ENCODE results near the gene SUCNR1. TPM values are rescaled to one million over a fixed set of nuclear protein-coding genes. Genes with fewer than 3 reads are reported as not detected.

Gene SUCNR1
- total RNA-seq (ENCODE audit: unreplicated experiment) = not detected
- long read RNA-seq = 0 reads

GRCh38 chr3:151873398-151873797 is at the start of gene SUCNR1:
TSS of gene SUCNR1 (plus strand) at chr3:151873643. CDS start at chr3:151879893, 6,250 bp downstream.
- H3K4me1 Mint-ChIP-seq (ENCODE audit: low read depth, unreplicated experiment) = no peaks in the 10 kb centered on the region
- H3K9me3 Mint-ChIP-seq (ENCODE audit: unreplicated experiment) = no peaks in the 10 kb centered on the region
- H3K27ac Mint-ChIP-seq (ENCODE audit: unreplicated experiment) = no peak within 1 kb of the TSS
- no peaks in the 10 kb centered on the region for H3K27me3 Mint-ChIP-seq (ENCODE audit: unreplicated experiment)
- no peaks in the 10 kb centered on the region for H3K36me3 Mint-ChIP-seq (ENCODE audit: unreplicated experiment)
- no peak for DNase-seq
- no peak within 1 kb of the TSS for H3K4me3 Mint-ChIP-seq (ENCODE audit: unreplicated experiment)
- no peak for TF ChIP-seq CTCF (IDR thresholded peaks at IDR 0.05; ENCODE audit: partially characterized antibody, unreplicated experiment)

GRCh38 chr3:151827816-151828215 is 45.6 kb upstream of the SUCNR1 start:
- Mint-ChIP-seq H3K27me3 (ENCODE audit: unreplicated experiment) (no peaks in the 10 kb centered on the region), H3K27ac (ENCODE audit: unreplicated experiment) (no peak overlapping the region)

GRCh38 chr3:151835751-151836525 is 37.5 kb upstream of the SUCNR1 start:
- DNase-seq = no peak
- TF ChIP-seq CTCF (IDR thresholded peaks at IDR 0.05; ENCODE audit: partially characterized antibody, unreplicated experiment) = no peak

More at GRCh38 chr3:151827816-151828215, 45.6 kb upstream of the SUCNR1 start:
- DNase-seq = no peak
- no peaks in the 10 kb centered on the region for H3K9me3 Mint-ChIP-seq (ENCODE audit: unreplicated experiment)
- TF ChIP-seq CTCF (IDR thresholded peaks at IDR 0.05; ENCODE audit: partially characterized antibody, unreplicated experiment) = no peak
- no peaks in the 10 kb centered on the region for H3K4me1 Mint-ChIP-seq (ENCODE audit: low read depth, unreplicated experiment)
- no peaks in the 10 kb centered on the region for H3K36me3 Mint-ChIP-seq (ENCODE audit: unreplicated experiment)
- no peak overlapping the region for H3K4me3 Mint-ChIP-seq (ENCODE audit: unreplicated experiment)

GRCh38 chr3:151837057-151837456 is 36.4 kb upstream of the SUCNR1 start:
- no peak overlapping the region for H3K27ac Mint-ChIP-seq (ENCODE audit: unreplicated experiment)
- peaks cover 1% of the 10 kb centered on the region for H3K9me3 Mint-ChIP-seq (ENCODE audit: unreplicated experiment)
- no peak for DNase-seq
- peaks cover 7% of the 10 kb centered on the region for H3K4me1 Mint-ChIP-seq (ENCODE audit: low read depth, unreplicated experiment)
- H3K36me3 Mint-ChIP-seq (ENCODE audit: unreplicated experiment) = no peaks in the 10 kb centered on the region
- no peak overlapping the region for H3K4me3 Mint-ChIP-seq (ENCODE audit: unreplicated experiment)
- TF ChIP-seq CTCF (IDR thresholded peaks at IDR 0.05; ENCODE audit: partially characterized antibody, unreplicated experiment) = no peak
- no peaks in the 10 kb centered on the region for H3K27me3 Mint-ChIP-seq (ENCODE audit: unreplicated experiment)

More at GRCh38 chr3:151835751-151836525, 37.5 kb upstream of the SUCNR1 start:
- Mint-ChIP-seq H3K9me3 (ENCODE audit: unreplicated experiment) (peaks cover 1% of the 10 kb centered on the region), H3K27me3 (ENCODE audit: unreplicated experiment) (no peaks in the 10 kb centered on the region), H3K36me3 (ENCODE audit: unreplicated experiment) (no peaks in the 10 kb centered on the region), H3K4me1 (ENCODE audit: low read depth, unreplicated experiment) (peaks cover 7% of the 10 kb centered on the region), H3K4me3 (ENCODE audit: unreplicated experiment) (no peak overlapping the region), H3K27ac (ENCODE audit: unreplicated experiment) (no peak overlapping the region)

Data from glutamatergic neuron (in vitro differentiated cells).